RWPE2 (cell line): ENCODE measurements around the gene TOGARAM1.

Experiments
- ATAC-seq: fragments of 200-7000 bp; cut with Tn5 transposase; 3 replicates; pipeline ENCODE4 v1.9.1; 2021; ENCODE audit warnings: low read depth
- DNase-seq: peaks from one replicate; pipeline ENCODE4 v3.0.0-alpha.2; 2020; ENCODE audit warnings: low spot score
- H3K27ac ChIP-seq: fragments of 450-650 bp; 2 replicates; pipeline ENCODE4 v1.5.1; 2017; ENCODE audit warnings: mild to moderate bottlenecking; ENCODE audit not compliant: poor library complexity, severe bottlenecking
- H3K27me3 ChIP-seq: fragments of 250-450 bp; sonication (Bioruptor Pico); 2 replicates; pipeline ENCODE4 v1.5.1; 2021; ENCODE audit warnings: mild to moderate bottlenecking, moderate library complexity; ENCODE audit not compliant: insufficient read depth, poor library complexity, severe bottlenecking
- H3K36me3 ChIP-seq: fragments of 250-450 bp; sonication (Bioruptor Pico); 2 replicates; pipeline ENCODE4 v1.5.1; 2020; ENCODE audit warnings: low read depth, mild to moderate bottlenecking, moderate library complexity
- H3K4me1 ChIP-seq: fragments of 250-450 bp; sonication (Bioruptor Pico); 2 replicates; pipeline ENCODE4 v1.5.1; 2021; ENCODE audit warnings: mild to moderate bottlenecking, moderate library complexity; ENCODE audit not compliant: insufficient read depth, poor library complexity, severe bottlenecking
- H3K4me3 ChIP-seq: fragments of 250-450 bp; sonication (Bioruptor Pico); 2 replicates; pipeline ENCODE4 v1.5.1; 2021; ENCODE audit warnings: mild to moderate bottlenecking, moderate library complexity; ENCODE audit not compliant: severe bottlenecking
- H3K9me3 ChIP-seq: fragments of 250-450 bp; sonication (Bioruptor Pico); 2 replicates; pipeline ENCODE4 v1.5.1; 2021; ENCODE audit warnings: mild to moderate bottlenecking, moderate library complexity; ENCODE audit not compliant: severe bottlenecking
- TF ChIP-seq, protein P1 (sequence below): fragments of 450-650 bp; IDR thresholded peaks from one replicate; pipeline ENCODE4 v1.5.1; 2017; ENCODE audit warnings: mild to moderate bottlenecking, moderate library complexity; ENCODE audit not compliant: poor library complexity, severe bottlenecking

TOGARAM1 gene

DNA sequence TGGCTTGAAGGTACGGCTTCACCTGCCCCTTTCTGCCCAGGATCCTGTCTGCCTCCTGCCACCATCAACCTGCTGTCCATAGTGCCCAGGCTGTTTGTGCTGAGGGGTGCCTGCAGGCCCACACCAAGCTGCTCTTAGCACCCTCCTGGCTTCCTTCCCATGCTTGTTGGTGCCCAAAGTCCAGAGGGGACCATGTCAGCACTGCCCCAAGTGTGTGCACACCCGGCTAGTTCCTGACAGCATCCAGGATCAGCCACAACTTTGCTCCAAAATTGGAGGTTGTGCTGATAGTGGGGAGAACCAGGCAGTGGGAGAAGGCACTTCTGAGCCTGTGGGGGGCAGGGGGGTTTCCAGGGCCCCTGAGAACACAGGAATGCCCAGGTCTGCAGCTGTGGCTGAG lies 77.4 kb downstream of the TOGARAM1 start:
- ATAC-seq (no peak), DNase-seq (no peak)
- TF ChIP-seq, protein P1, sequence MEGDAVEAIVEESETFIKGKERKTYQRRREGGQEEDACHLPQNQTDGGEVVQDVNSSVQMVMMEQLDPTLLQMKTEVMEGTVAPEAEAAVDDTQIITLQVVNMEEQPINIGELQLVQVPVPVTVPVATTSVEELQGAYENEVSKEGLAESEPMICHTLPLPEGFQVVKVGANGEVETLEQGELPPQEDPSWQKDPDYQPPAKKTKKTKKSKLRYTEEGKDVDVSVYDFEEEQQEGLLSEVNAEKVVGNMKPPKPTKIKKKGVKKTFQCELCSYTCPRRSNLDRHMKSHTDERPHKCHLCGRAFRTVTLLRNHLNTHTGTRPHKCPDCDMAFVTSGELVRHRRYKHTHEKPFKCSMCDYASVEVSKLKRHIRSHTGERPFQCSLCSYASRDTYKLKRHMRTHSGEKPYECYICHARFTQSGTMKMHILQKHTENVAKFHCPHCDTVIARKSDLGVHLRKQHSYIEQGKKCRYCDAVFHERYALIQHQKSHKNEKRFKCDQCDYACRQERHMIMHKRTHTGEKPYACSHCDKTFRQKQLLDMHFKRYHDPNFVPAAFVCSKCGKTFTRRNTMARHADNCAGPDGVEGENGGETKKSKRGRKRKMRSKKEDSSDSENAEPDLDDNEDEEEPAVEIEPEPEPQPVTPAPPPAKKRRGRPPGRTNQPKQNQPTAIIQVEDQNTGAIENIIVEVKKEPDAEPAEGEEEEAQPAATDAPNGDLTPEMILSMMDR = no peak
- Histone ChIP-seq H3K27me3 (no peaks in the 10 kb centered on the region), H3K4me1 (no peaks in the 10 kb centered on the region), H3K36me3 (peaks cover 31% of the 10 kb centered on the region), H3K4me3 (no peak overlapping the region), H3K27ac (no peak overlapping the region), H3K9me3 (no peaks in the 10 kb centered on the region)

- Histone ChIP-seq H3K27me3 (no peaks in the 10 kb centered on the region), H3K36me3 (peaks cover 41% of the 10 kb centered on the region), H3K4me1 (no peaks in the 10 kb centered on the region), H3K9me3 (no peaks in the 10 kb centered on the region), H3K27ac (no peak overlapping the region), H3K4me3 (no peak overlapping the region)
- TF ChIP-seq, protein P1 = no peak
- DNase-seq (no peak), ATAC-seq (no peak)
Measured at GRCh38 chr14:45041641-45042040, 79.7 kb downstream of the TOGARAM1 start.

DNA sequence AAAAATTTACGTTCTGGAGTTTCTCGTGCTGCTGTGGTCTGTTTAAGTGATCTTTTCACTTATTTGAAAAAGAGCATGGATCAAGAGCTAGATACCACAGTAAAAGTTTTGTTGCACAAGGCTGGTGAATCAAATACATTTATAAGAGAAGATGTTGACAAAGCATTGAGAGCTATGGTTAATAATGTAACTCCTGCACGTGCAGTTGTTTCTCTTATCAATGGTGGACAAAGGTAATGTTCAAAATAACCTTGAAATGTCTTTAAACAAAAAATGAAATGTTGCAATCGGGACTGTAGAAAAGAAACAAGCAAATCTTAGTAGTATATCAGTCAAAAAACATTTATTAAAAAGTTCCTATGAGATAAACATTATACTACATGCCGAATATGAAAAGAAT lies 82.6 kb downstream of the TOGARAM1 start:
- Histone ChIP-seq H3K9me3 (no peaks in the 10 kb centered on the region), H3K4me3 (no peak overlapping the region), H3K27ac (no peak overlapping the region), H3K36me3 (peaks cover 41% of the 10 kb centered on the region), H3K4me1 (no peaks in the 10 kb centered on the region), H3K27me3 (no peaks in the 10 kb centered on the region)
- TF ChIP-seq, protein P1 = no peak
- ATAC-seq (no peak), DNase-seq (no peak)

GRCh38 chr14:45048385-45048784 lies 86.4 kb downstream of the TOGARAM1 start:
- Histone ChIP-seq H3K27me3 (no peaks in the 10 kb centered on the region), H3K36me3 (peaks cover 58% of the 10 kb centered on the region), H3K27ac (no peak overlapping the region), H3K4me3 (no peak overlapping the region), H3K9me3 (no peaks in the 10 kb centered on the region), H3K4me1 (no peaks in the 10 kb centered on the region)
- TF ChIP-seq, protein P1 = no peak
- DNase-seq (no peak), ATAC-seq (0 out of 3 replicates have a peak, but pooled peaks have one; percentile 23)

GRCh38 chr14:45051180-45051579 lies 89.2 kb downstream of the TOGARAM1 start:
- Histone ChIP-seq H3K4me3 (no peak overlapping the region), H3K27me3 (no peaks in the 10 kb centered on the region), H3K27ac (no peak overlapping the region), H3K4me1 (no peaks in the 10 kb centered on the region), H3K9me3 (peaks cover under 1% of the 10 kb centered on the region), H3K36me3 (peaks cover 62% of the 10 kb centered on the region)
- ATAC-seq (no peak), DNase-seq (no peak)
- TF ChIP-seq, protein P1 = no peak
